SU-DHL-6 (cell line): ENCODE measurements around the gene DHFR2.

Experiments
- H2AFZ ChIP-seq: fragments of 200-600 bp; sonication (generic); 2 replicates; pipeline ENCODE4 v1.6.1; 2014; ENCODE audit warnings: low read depth, mild to moderate bottlenecking, moderate library complexity, mixed read lengths, antibody characterized with exemption, low read length; ENCODE audit not compliant: severe bottlenecking
- H3F3A ChIP-seq: fragments of 200-600 bp; shearing (Covaris generic); 2 replicates; pipeline ENCODE4 v1.6.0; 2016; ENCODE audit warnings: antibody characterized with exemption, mild to moderate bottlenecking; ENCODE audit not compliant: insufficient read depth
- H3K27ac ChIP-seq: fragments of 200-600 bp; sonication (generic); 2 replicates; pipeline ENCODE4 v1.5.1; 2016; ENCODE audit warnings: low read depth, mild to moderate bottlenecking, low read length, moderate library complexity, mixed read lengths
- H3K27me3 ChIP-seq: fragments of 200-600 bp; sonication (generic), shearing (Covaris generic); 2 replicates; pipeline ENCODE4 v1.6.0; 2014; ENCODE audit warnings: mild to moderate bottlenecking, low read length
- H3K36me3 ChIP-seq: fragments of 200-600 bp; sonication (generic); 2 replicates; pipeline ENCODE4 v1.6.1; 2014; ENCODE audit warnings: mild to moderate bottlenecking, low read length, mixed read lengths
- H3K4me2 ChIP-seq: fragments of 300-600, 200-600 bp; shearing (Covaris generic), sonication (generic); 2 replicates; pipeline ENCODE4 v1.6.0; 2014; ENCODE audit warnings: low read length, low read depth, mild to moderate bottlenecking; ENCODE audit not compliant: poor library complexity, severe bottlenecking
- H3K4me3 ChIP-seq: fragments of 200-600 bp; sonication (generic); 2 replicates; pipeline ENCODE4 v1.5.1; 2014; ENCODE audit warnings: antibody characterized with exemption, low read length, mild to moderate bottlenecking, mixed read lengths; ENCODE audit not compliant: insufficient read depth, poor library complexity, severe bottlenecking
- H3K79me2 ChIP-seq: fragments of 200-600 bp; sonication (generic); 2 replicates; pipeline ENCODE4 v1.6.1; 2014; ENCODE audit warnings: mild to moderate bottlenecking, low read length, moderate library complexity; ENCODE audit not compliant: insufficient read depth
- H3K9ac ChIP-seq: fragments of 200-600 bp; sonication (generic); 2 replicates; pipeline ENCODE4 v1.7.0; 2014; ENCODE audit warnings: mild to moderate bottlenecking, low read length
- H3K9me2 ChIP-seq: fragments of 200-600 bp; sonication (generic); replicated peaks from 2 replicates; pipeline ENCODE4 v1.6.1; 2014; ENCODE audit warnings: low read length; ENCODE audit not compliant: insufficient read depth
- H3K9me3 ChIP-seq: fragments of 200-600 bp; sonication (generic); 2 replicates; pipeline ENCODE4 v1.6.1; 2014; ENCODE audit warnings: low read length, mixed read lengths; ENCODE audit not compliant: insufficient read depth
- H4K20me1 ChIP-seq: fragments of 200-600 bp; sonication (generic); 2 replicates; pipeline ENCODE4 v1.6.1; 2014; ENCODE audit warnings: low read depth, mild to moderate bottlenecking, antibody characterized with exemption, low read length, moderate library complexity, mixed read lengths
- CTCF ChIP-seq: fragments of 200-600 bp; sonication (generic); IDR thresholded peaks from one replicate; pipeline ENCODE4 v1.5.1; 2017; ENCODE audit warnings: antibody characterized with exemption, mild to moderate bottlenecking, low read length, moderate library complexity; ENCODE audit not compliant: insufficient read depth, poor library complexity, severe bottlenecking
- EZH2phosphoT487 ChIP-seq: fragments of 200-600 bp; sonication (generic), shearing (Covaris generic); conservative IDR thresholded peaks from 2 replicates; pipeline ENCODE4 v1.6.1; 2018; ENCODE audit warnings: mild to moderate bottlenecking, antibody characterized with exemption, low read length, moderate library complexity, mixed read lengths

Gene DHFR2

GRCh38 chr3:94061297-94061696 is 1.4 kb downstream of the DHFR2 start:
- Histone ChIP-seq H3K27me3 (no peaks in the 10 kb centered on the region), H2AFZ (no peak overlapping the region), H3F3A (peaks cover 10% of the 10 kb centered on the region; the same call in 1 of the 2 replicates), H3K79me2 (peaks cover 31% of the 10 kb centered on the region), H3K4me2 (no peak overlapping the region), H3K4me3 (no peak overlapping the region), H3K9me2 (no peaks in the 10 kb centered on the region), H4K20me1 (no peaks in the 10 kb centered on the region), H3K9ac (no peak overlapping the region), H3K36me3 (peaks cover 8% of the 10 kb centered on the region; the same call in 1 of the 2 replicates), H3K9me3 (no peaks in the 10 kb centered on the region), H3K27ac (no peak overlapping the region)
- TF ChIP-seq EZH2phosphoT487: no peak
- no peak for TF ChIP-seq CTCF

- Histone ChIP-seq H3K9me3 (no peaks in the 10 kb centered on the region), H3K4me2 (no peak overlapping the region), H3K36me3 (peaks cover 3% of the 10 kb centered on the region; the same call in 1 of the 2 replicates), H2AFZ (no peak overlapping the region), H3K9me2 (no peaks in the 10 kb centered on the region), H3K79me2 (no peaks in the 10 kb centered on the region), H3K9ac (no peak overlapping the region), H3K4me3 (no peak overlapping the region), H3K27me3 (no peaks in the 10 kb centered on the region), H4K20me1 (no peaks in the 10 kb centered on the region), H3K27ac (no peak overlapping the region), H3F3A (peaks cover 2% of the 10 kb centered on the region; the same call in 1 of the 2 replicates)
- TF ChIP-seq EZH2phosphoT487 (no peak), CTCF (no peak)
Measured at GRCh38 chr3:94050546-94050945, 12.2 kb downstream of the DHFR2 start.

GRCh38 chr3:94049267-94049666 is 13.4 kb downstream of the DHFR2 start:
- Histone ChIP-seq H3F3A (no peaks in the 10 kb centered on the region; the same call in 1 of the 2 replicates), H3K9me3 (no peaks in the 10 kb centered on the region), H3K27me3 (no peaks in the 10 kb centered on the region), H3K27ac (no peak overlapping the region), H4K20me1 (no peaks in the 10 kb centered on the region), H2AFZ (no peak overlapping the region), H3K79me2 (no peaks in the 10 kb centered on the region), H3K9ac (no peak overlapping the region), H3K36me3 (peaks cover 3% of the 10 kb centered on the region; the same call in 1 of the 2 replicates), H3K9me2 (no peaks in the 10 kb centered on the region), H3K4me3 (no peak overlapping the region), H3K4me2 (no peak overlapping the region)
- no peak for TF ChIP-seq EZH2phosphoT487
- TF ChIP-seq CTCF: no peak
